Measurements from ENCODE around the gene SMC1B.

The SMC1B gene

DNA sequence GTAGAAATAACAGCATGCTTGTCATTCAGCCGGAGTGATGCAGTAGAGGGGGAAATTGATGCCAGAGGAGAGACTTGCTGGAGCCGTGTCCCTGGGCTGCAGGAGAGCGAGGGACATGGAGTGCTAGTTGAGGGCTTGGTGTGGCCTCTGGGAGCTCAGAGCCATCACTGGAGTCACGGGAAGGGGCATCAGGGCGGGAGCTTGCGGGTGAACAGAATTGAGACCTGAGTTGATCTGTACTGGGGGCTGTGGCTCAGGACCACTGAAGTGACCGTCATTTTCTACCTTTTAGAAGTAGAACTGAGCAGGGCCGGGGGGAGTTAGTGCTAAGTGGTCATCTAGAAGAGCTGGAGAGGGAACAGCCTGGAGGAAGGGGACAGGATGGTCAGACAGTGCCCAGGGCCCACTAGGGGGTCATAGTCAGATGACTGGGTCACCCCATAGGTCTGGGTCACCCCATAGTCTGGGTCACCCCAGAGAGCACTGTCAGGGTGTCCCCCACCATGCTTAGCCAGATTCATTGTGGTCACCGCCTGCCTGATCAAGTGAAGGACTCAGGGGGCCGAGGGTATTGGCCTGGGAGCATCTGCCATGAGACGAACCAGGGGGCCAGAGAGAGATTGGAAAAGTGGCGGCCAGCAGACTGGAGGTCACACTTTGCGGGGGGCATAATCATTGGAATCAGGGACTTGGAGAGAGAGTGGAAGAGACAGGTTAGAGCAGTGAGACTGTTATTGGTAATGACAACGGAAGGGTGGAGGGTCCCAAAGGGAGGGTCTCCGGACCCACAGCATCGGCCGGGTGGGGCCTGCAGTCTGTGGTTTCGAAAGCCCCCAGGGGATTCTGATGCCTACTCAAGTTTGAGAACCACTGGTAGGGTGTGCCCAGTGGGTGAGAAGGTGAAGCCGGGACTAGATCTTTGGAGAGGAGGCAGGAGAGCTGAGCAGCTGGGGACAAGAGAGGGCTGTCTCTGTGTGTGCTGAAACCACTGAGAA is 15.3 kb upstream of the SMC1B start:
- Histone ChIP-seq H3K79me2 (ENCODE audit: insufficient read depth, low read length) (no peaks in the 10 kb centered on the region), H3K27me3 (ENCODE audit: insufficient read depth, low read length) (no peaks in the 10 kb centered on the region; the same call in 1 of the 2 replicates), H3K9me2 (ENCODE audit: low read depth, low read length) (no peaks in the 10 kb centered on the region), H3K4me2 (ENCODE audit: low read length) (no peak overlapping the region), H3K9ac (ENCODE audit: low read length) (no peak overlapping the region), H3F3A (ENCODE audit: insufficient read depth, low read length) (no peaks in the 10 kb centered on the region), H3K4me3 (ENCODE audit: low read depth, low read length, poor library complexity, severe bottlenecking) (no peak overlapping the region), H3K4me1 (ENCODE audit: insufficient read depth, low read length, severe bottlenecking) (no peaks in the 10 kb centered on the region), H3K9me3 (ENCODE audit: low read length) (no peaks in the 10 kb centered on the region), H3K27ac (ENCODE audit: low read depth, low read length, poor library complexity, severe bottlenecking) (no peak overlapping the region), H3K36me3 (ENCODE audit: insufficient read depth, low read length) (peaks cover 3% of the 10 kb centered on the region), H4K20me1 (ENCODE audit: insufficient read depth, low read length) (no peaks in the 10 kb centered on the region), H2AFZ (ENCODE audit: low read length) (no peak overlapping the region)
- no peak for TF ChIP-seq EZH2 (IDR thresholded peaks at IDR 0.05; ENCODE audit: borderline replicate concordance, low read length)
- TF ChIP-seq, protein P1, sequence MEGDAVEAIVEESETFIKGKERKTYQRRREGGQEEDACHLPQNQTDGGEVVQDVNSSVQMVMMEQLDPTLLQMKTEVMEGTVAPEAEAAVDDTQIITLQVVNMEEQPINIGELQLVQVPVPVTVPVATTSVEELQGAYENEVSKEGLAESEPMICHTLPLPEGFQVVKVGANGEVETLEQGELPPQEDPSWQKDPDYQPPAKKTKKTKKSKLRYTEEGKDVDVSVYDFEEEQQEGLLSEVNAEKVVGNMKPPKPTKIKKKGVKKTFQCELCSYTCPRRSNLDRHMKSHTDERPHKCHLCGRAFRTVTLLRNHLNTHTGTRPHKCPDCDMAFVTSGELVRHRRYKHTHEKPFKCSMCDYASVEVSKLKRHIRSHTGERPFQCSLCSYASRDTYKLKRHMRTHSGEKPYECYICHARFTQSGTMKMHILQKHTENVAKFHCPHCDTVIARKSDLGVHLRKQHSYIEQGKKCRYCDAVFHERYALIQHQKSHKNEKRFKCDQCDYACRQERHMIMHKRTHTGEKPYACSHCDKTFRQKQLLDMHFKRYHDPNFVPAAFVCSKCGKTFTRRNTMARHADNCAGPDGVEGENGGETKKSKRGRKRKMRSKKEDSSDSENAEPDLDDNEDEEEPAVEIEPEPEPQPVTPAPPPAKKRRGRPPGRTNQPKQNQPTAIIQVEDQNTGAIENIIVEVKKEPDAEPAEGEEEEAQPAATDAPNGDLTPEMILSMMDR (IDR thresholded peaks at IDR 0.05; ENCODE audit: low read length) = no peak

DNA sequence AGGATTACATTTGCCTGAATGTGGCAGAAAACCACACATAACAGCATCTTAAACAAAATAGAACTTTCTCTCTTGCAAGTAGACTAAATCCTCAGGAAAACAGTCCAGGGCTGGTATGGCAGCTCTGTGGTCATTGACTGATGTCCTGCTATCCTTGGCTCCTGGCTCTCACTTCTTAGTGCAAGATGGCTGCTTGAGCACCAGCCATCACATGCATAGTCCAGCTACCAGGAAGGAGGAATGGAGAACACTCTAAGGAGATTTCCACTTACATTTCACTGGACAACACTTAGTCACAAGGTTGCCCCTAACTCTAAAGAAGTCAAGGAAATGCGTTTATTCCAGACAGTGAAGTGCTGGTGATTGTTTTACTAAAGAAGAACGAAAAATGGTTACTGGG is 13.7 kb upstream of the SMC1B start:
- TF ChIP-seq, protein P1 (IDR thresholded peaks at IDR 0.05; ENCODE audit: low read length) = no peak
- TF ChIP-seq EZH2 (IDR thresholded peaks at IDR 0.05; ENCODE audit: borderline replicate concordance, low read length) = no peak
- Histone ChIP-seq H3K9me2 (ENCODE audit: low read depth, low read length) (no peaks in the 10 kb centered on the region), H3F3A (ENCODE audit: insufficient read depth, low read length) (no peaks in the 10 kb centered on the region), H3K4me1 (ENCODE audit: insufficient read depth, low read length, severe bottlenecking) (no peaks in the 10 kb centered on the region), H3K79me2 (ENCODE audit: insufficient read depth, low read length) (no peaks in the 10 kb centered on the region), H3K27me3 (ENCODE audit: insufficient read depth, low read length) (no peaks in the 10 kb centered on the region; the same call in 1 of the 2 replicates), H3K27ac (ENCODE audit: low read depth, low read length, poor library complexity, severe bottlenecking) (no peak overlapping the region), H3K9ac (ENCODE audit: low read length) (no peak overlapping the region), H3K36me3 (ENCODE audit: insufficient read depth, low read length) (peaks cover 3% of the 10 kb centered on the region), H2AFZ (ENCODE audit: low read length) (no peak overlapping the region), H3K4me3 (ENCODE audit: low read depth, low read length, poor library complexity, severe bottlenecking) (no peak overlapping the region), H4K20me1 (ENCODE audit: insufficient read depth, low read length) (no peaks in the 10 kb centered on the region), H3K9me3 (ENCODE audit: low read length) (no peaks in the 10 kb centered on the region), H3K4me2 (ENCODE audit: low read length) (no peak overlapping the region)

DNA sequence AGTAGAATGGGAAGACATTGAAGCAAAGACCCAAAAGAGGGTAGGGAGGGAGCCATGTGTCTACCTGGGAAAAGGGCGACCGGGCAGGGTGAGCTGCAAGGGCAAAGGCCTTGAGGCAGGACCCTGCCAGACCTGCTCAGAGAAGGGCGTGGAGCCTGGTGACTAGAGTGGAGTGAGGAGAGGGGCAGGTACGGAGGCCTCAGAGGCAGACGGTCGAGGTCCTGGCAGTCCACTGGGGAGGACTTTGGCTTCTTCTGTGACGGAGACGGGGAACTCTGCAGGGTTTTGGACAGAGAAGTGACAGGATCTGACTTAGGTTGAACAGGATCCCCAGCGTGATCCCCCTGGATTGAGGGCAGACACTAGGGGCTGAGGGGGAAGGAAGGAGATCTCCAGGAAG is 13.0 kb upstream of the SMC1B start:
- no peak overlapping the region for H3K4me2 ChIP-seq (ENCODE audit: low read length)

More for the DNA sequence above, 13.0 kb upstream of the SMC1B start:
- Histone ChIP-seq H3K9me2 (ENCODE audit: low read depth, low read length) (no peaks in the 10 kb centered on the region), H3K4me3 (ENCODE audit: low read depth, low read length, poor library complexity, severe bottlenecking) (no peak overlapping the region), H3F3A (ENCODE audit: insufficient read depth, low read length) (no peaks in the 10 kb centered on the region), H4K20me1 (ENCODE audit: insufficient read depth, low read length) (no peaks in the 10 kb centered on the region), H3K79me2 (ENCODE audit: insufficient read depth, low read length) (no peaks in the 10 kb centered on the region), H3K27me3 (ENCODE audit: insufficient read depth, low read length) (no peaks in the 10 kb centered on the region; the same call in 1 of the 2 replicates), H2AFZ (ENCODE audit: low read length) (no peak overlapping the region), H3K4me1 (ENCODE audit: insufficient read depth, low read length, severe bottlenecking) (no peaks in the 10 kb centered on the region), H3K36me3 (ENCODE audit: insufficient read depth, low read length) (peaks cover 3% of the 10 kb centered on the region), H3K9ac (ENCODE audit: low read length) (no peak overlapping the region), H3K9me3 (ENCODE audit: low read length) (no peaks in the 10 kb centered on the region), H3K27ac (ENCODE audit: low read depth, low read length, poor library complexity, severe bottlenecking) (no peak overlapping the region)
- TF ChIP-seq, protein P1 (IDR thresholded peaks at IDR 0.05; ENCODE audit: low read length) = no peak
- no peak for TF ChIP-seq EZH2 (IDR thresholded peaks at IDR 0.05; ENCODE audit: borderline replicate concordance, low read length)
